Brain microvascular endothelial cell (primary cell): ENCODE results near the gene TBK1.
"Not testable (repeated sequence)": the region's sequence is repeated elsewhere in the genome, so short reads cannot be mapped to it uniquely, and the experiment has no call there.

ENCODE experiments used
- DNase-seq: peaks from one replicate; pipeline ENCODE4 v3.0.0-alpha.2; 2020
- H3K27ac ChIP-seq: fragments of 250-450 bp; sonication (Bioruptor Pico); 2 replicates; pipeline ENCODE4 v1.5.1; 2020; ENCODE audit warnings: mild to moderate bottlenecking, moderate library complexity
- H3K27me3 ChIP-seq: fragments of 250-450 bp; sonication (Bioruptor Pico); replicated peaks from 2 replicates; pipeline ENCODE4 v1.5.1; 2020; ENCODE audit warnings: mild to moderate bottlenecking
- H3K36me3 ChIP-seq: fragments of 250-450 bp; sonication (Bioruptor Pico); replicated peaks from 2 replicates; pipeline ENCODE4 v1.5.1; 2020; ENCODE audit warnings: mild to moderate bottlenecking
- H3K4me3 ChIP-seq: 2 replicates; pipeline ENCODE4 v1.5.1; 2011; ENCODE audit warnings: low read depth, mild to moderate bottlenecking, control low read depth, low read length, moderate library complexity
- in situ Hi-C: cut with HindIII; loops from 2 replicates; pipeline ENCODE4 v1.10.0; 2017; ENCODE audit warnings: low sequenced_read_pairs, low pct_ligation_motif_present
- TF ChIP-seq, protein P1 (sequence below): IDR thresholded peaks from 2 replicates; pipeline ENCODE4 v1.5.1; 2011; ENCODE audit warnings: low read depth, mild to moderate bottlenecking, moderate library complexity, low read length, control low read depth, inconsistent platforms; ENCODE audit errors: missing control alignments

The TBK1 gene

DNA sequence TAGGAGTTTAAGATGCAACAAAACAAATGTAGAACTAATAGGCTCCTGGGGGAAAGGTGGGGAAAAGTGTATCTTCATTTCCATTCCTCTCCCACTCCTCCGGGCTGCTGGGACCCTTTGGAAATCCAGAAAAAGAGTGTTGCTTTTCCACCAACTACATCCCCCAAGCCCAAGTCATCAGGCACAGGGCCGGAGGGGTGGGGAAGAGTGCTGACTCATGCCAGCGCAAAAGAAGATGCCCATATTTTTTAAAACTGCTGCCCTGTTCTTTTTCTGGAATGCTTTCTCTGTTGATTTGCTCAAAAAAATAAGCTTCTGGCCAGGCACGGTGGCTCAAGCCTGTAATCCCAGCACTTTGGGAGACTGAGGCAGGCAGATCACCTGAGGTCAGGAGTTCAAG is 70.9 kb downstream of the TBK1 start:
- Histone ChIP-seq H3K27ac (no peak overlapping the region), H3K27me3 (no peaks in the 10 kb centered on the region), H3K36me3 (no peaks in the 10 kb centered on the region), H3K4me3 (no peak overlapping the region)
- no peak for DNase-seq
- TF ChIP-seq, protein P1, sequence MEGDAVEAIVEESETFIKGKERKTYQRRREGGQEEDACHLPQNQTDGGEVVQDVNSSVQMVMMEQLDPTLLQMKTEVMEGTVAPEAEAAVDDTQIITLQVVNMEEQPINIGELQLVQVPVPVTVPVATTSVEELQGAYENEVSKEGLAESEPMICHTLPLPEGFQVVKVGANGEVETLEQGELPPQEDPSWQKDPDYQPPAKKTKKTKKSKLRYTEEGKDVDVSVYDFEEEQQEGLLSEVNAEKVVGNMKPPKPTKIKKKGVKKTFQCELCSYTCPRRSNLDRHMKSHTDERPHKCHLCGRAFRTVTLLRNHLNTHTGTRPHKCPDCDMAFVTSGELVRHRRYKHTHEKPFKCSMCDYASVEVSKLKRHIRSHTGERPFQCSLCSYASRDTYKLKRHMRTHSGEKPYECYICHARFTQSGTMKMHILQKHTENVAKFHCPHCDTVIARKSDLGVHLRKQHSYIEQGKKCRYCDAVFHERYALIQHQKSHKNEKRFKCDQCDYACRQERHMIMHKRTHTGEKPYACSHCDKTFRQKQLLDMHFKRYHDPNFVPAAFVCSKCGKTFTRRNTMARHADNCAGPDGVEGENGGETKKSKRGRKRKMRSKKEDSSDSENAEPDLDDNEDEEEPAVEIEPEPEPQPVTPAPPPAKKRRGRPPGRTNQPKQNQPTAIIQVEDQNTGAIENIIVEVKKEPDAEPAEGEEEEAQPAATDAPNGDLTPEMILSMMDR, result no peak
- in situ Hi-C loops, result no loop called here

DNA sequence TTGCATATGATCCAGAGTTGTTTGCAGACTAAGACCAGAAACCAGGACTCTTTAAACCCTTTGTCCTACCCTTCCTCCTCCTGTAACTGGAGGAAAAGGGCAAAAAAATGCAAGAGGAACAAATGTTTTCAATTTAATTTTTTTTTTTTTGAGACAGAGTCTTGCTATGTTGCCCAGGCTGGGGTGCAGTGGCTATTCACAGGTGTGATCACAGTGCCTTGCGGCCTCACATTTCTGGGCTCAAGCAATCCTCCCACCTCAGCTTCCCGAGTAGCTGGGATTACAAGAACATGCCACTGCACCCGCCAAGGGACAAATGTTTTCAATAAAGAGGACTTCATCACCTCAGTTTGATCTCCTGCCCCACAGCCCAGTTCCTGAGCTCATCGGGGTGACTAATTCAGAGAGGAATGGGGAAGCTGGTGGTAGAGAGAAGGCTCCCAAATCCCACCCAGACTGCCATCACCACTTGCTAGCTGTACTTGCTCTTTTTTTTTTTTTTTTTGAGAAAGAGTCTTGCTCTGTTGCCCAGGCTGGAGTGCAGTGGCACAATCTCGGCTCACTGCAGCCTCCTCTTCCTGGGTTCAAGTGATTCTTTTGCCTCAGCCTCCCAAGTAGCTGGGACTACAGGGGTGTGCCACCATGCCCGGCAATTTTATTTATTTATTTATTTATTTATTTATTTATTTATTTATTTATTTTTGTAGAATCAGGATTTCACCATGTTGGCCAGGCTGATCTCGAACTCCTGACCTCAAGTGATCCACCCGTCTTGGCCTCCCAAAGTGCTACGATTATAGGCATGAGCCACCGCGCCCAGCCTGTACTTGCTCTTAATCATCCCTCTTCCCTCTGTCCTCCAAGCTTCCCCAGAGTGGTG is 71.9 kb downstream of the TBK1 start:
- H3K27me3 ChIP-seq, H3K4me3 ChIP-seq, H3K36me3 ChIP-seq, H3K27ac ChIP-seq, in situ Hi-C loops: not testable (repeated sequence)
- DNase-seq, result peak; percentile 11

DNA sequence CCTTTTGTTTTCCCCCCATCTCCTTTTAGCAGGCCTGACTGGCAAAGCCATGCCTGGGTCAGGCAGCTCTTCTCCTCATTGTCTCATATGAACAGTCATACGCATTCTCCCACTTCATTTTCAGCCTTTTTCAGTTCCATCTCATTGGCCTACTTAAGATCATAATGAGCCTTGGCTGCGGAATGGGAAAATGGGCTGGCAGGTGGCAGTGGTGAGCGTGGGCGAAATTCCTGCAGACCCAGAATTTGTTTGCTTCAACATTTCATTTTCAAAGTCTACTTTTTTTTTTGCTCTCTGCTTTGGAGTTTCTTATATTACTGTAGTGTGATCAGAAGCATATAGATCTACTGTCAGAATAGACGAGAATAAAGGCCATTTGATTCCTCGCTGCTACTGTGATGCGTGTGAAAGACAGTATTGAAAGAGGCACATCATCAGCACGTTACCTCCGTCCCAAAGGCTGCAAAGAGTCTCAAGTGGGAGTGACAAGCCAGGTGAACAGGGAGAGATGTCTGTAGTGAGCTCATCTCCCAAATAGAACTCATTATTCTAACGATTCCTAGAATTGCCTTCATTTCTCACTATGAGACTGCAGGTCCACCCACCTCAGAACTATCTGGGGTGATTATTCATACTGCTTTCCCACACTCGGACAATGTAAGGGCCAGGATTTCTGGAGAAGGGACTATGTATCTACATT is 73.7 kb downstream of the TBK1 start:
- TF ChIP-seq, protein P1, result no peak
- Histone ChIP-seq H3K27me3 (no peaks in the 10 kb centered on the region), H3K36me3 (no peaks in the 10 kb centered on the region), H3K27ac (no peak overlapping the region), H3K4me3 (no peak overlapping the region)
- no peak for DNase-seq
- in situ Hi-C loops, result no loop called here

DNA sequence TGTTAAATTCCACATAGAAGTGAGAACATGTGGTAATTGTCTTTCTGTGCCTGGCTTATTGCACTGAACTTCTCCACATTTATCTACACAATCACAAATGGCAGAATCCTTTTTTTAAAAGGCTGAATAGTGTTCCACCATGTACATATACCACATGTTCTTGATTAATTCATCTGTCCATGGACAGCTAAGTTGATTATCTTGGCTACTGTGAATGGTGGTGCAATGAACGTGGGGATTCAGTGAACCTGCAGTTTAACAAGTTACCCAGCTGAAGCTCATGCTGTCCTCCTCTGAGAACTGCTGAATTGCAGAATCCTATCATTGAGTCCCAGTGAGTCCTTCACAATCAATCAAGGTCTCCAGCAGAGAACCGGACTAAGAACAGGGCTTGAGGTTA is 74.9 kb downstream of the TBK1 start:
- no peak overlapping the region for H3K27ac ChIP-seq
- no peaks in the 10 kb centered on the region for H3K27me3 ChIP-seq
- no peaks in the 10 kb centered on the region for H3K36me3 ChIP-seq
- TF ChIP-seq, protein P1, result no peak
- H3K4me3 ChIP-seq, result no peak overlapping the region
- in situ Hi-C loops, result no loop called here
- DNase-seq, result no peak

DNA sequence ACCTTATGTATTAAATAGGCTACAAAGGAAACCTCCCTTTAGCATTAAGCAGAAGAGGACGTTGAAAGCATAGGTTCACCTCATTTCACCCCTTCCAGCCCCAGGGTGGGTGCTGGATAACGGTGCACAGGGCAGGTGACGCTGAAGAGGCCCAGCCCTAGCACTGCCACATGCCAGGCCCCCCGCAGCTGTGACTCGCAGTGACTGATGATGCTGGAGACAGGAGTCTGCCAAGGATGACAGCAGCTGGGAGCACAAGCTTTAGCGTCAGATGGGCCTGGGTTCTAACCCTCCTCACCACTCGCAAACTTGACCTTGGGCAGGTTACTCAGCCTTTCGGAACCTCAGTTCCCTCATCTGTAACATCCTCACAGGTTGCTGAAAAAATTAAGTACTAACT is 76.7 kb downstream of the TBK1 start:
- Histone ChIP-seq H3K27ac (no peak overlapping the region), H3K36me3 (no peaks in the 10 kb centered on the region), H3K4me3 (no peak overlapping the region), H3K27me3 (no peaks in the 10 kb centered on the region)
- TF ChIP-seq, protein P1, result no peak
- in situ Hi-C loops, result no loop called here
- no peak for DNase-seq

DNA sequence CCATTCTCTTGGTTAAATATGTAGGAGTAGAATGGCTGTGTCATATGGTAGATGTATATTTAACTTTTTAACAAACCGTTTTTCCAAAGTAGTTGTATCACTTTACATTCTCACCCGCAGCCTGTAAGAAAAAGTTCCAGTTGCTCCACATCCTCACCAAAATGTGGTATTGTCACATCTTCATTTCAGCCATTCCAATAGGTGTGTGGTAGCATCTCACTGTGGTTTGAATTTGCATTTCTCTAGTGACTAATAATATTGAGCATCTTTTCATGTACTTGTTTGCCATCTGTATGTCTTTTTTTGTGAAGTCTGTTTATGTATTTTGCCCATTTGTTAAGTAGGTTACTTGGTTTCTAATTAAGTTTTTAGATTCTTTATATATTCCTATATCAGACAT is 78.6 kb downstream of the TBK1 start:
- DNase-seq, result no peak
- Histone ChIP-seq H3K27me3 (no peaks in the 10 kb centered on the region), H3K27ac (no peak overlapping the region), H3K36me3 (no peaks in the 10 kb centered on the region), H3K4me3 (no peak overlapping the region)
- in situ Hi-C loops, result no loop called here
- TF ChIP-seq, protein P1, result no peak
